BE2C (cell line): ENCODE measurements around the gene NR3C1.

Experiments
- DNase-seq: peaks from one replicate; pipeline ENCODE4 v3.0.0-alpha.2; 2020
- H3K27me3 ChIP-seq: fragments of 250-450 bp; sonication (Bioruptor Pico); 2 replicates; pipeline ENCODE4 v1.5.1; 2020; ENCODE audit warnings: mild to moderate bottlenecking
- H3K36me3 ChIP-seq: fragments of 250-450 bp; sonication (Bioruptor Pico); 2 replicates; pipeline ENCODE4 v1.5.1; 2020; ENCODE audit warnings: mild to moderate bottlenecking
- H3K4me1 ChIP-seq: fragments of 250-450 bp; sonication (Bioruptor Pico); 2 replicates; pipeline ENCODE4 v1.5.1; 2020
- H3K4me3 ChIP-seq: 2 replicates; pipeline ENCODE4 v1.5.1; 2011; ENCODE audit warnings: low read depth, low read length
- H3K9me3 ChIP-seq: fragments of 250-450 bp; sonication (Bioruptor Pico); 2 replicates; pipeline ENCODE4 v1.5.1; 2020
- CTCF ChIP-seq: IDR thresholded peaks from 2 replicates; pipeline ENCODE4 v1.5.1; 2012; ENCODE audit warnings: mild to moderate bottlenecking, low read depth, low read length

NR3C1 gene

GRCh38 chr5:143267186-143267585 is 136.3 kb downstream of the NR3C1 start:
- no peak for DNase-seq
- H3K9me3 ChIP-seq: no peaks in the 10 kb centered on the region
- H3K36me3 ChIP-seq: no peaks in the 10 kb centered on the region
- H3K4me3 ChIP-seq: no peak overlapping the region
- no peaks in the 10 kb centered on the region for H3K27me3 ChIP-seq
- no peaks in the 10 kb centered on the region for H3K4me1 ChIP-seq
- no peak for TF ChIP-seq CTCF

GRCh38 chr5:143265995-143266394 is 137.5 kb downstream of the NR3C1 start:
- Histone ChIP-seq H3K4me1 (no peaks in the 10 kb centered on the region), H3K9me3 (no peaks in the 10 kb centered on the region), H3K27me3 (no peaks in the 10 kb centered on the region), H3K36me3 (no peaks in the 10 kb centered on the region), H3K4me3 (no peak overlapping the region)
- no peak for TF ChIP-seq CTCF
- DNase-seq: no peak

GRCh38 chr5:143263272-143263810 is 140.1 kb downstream of the NR3C1 start:
- Histone ChIP-seq H3K27me3 (no peaks in the 10 kb centered on the region), H3K4me1 (no peaks in the 10 kb centered on the region), H3K36me3 (no peaks in the 10 kb centered on the region), H3K4me3 (no peak overlapping the region), H3K9me3 (no peaks in the 10 kb centered on the region)
- DNase-seq: no peak
- TF ChIP-seq CTCF: no peak

GRCh38 chr5:143262393-143263174 is 140.9 kb downstream of the NR3C1 start:
- no peaks in the 10 kb centered on the region for H3K27me3 ChIP-seq
- DNase-seq: no peak
- H3K4me1 ChIP-seq: no peaks in the 10 kb centered on the region
- no peaks in the 10 kb centered on the region for H3K36me3 ChIP-seq
- no peak for TF ChIP-seq CTCF
- H3K9me3 ChIP-seq: no peaks in the 10 kb centered on the region
- H3K4me3 ChIP-seq: no peak overlapping the region

- TF ChIP-seq CTCF: no peak
Observed at GRCh38 chr5:143261748-143262392, 141.6 kb downstream of the NR3C1 start.

GRCh38 chr5:143259254-143259605 is 144.3 kb downstream of the NR3C1 start:
- Histone ChIP-seq H3K9me3 (no peaks in the 10 kb centered on the region), H3K27me3 (no peaks in the 10 kb centered on the region), H3K36me3 (no peaks in the 10 kb centered on the region), H3K4me1 (no peaks in the 10 kb centered on the region), H3K4me3 (no peak overlapping the region)
- no peak for TF ChIP-seq CTCF
- DNase-seq: no peak

More at GRCh38 chr5:143261748-143262392, 141.6 kb downstream of the NR3C1 start:
- H3K4me1 ChIP-seq: no peaks in the 10 kb centered on the region
- H3K36me3 ChIP-seq: no peaks in the 10 kb centered on the region
- no peak for DNase-seq
- no peaks in the 10 kb centered on the region for H3K27me3 ChIP-seq
- no peaks in the 10 kb centered on the region for H3K9me3 ChIP-seq
- H3K4me3 ChIP-seq: no peak overlapping the region
